Common myeloid progenitor, CD34-positive (primary cell): Measurements from ENCODE around the gene PAX5.

Source experiments
- CTCF ChIA-PET: fragments of 350-600 bp; sonication (Branson Sonifier 250); formaldehyde crosslinking; loops from one replicate; lab custom pipeline; 2021; ENCODE audit warnings: antibody characterized with exemption; lab: Charles Lee
- POLR2A ChIA-PET: fragments of 350-600 bp; sonication (Branson Sonifier 250); formaldehyde crosslinking; loops from one replicate; lab custom pipeline; 2021; ENCODE audit warnings: antibody characterized with exemption; lab: Charles Lee
- DNase-seq, 3 donors: peaks; one replicate each; pipeline versions ENCODE4 v3.0.0 to v3.0.0-alpha.2; 2013
- H3K27ac ChIP-seq, 2 experiments: 1 replicate in 1 of 2; 2 replicates in 1 of 2; pipeline ENCODE4 v1.7.0; 2013; ENCODE audit warnings: inconsistent platforms in 2 of 2, low read length in 2 of 2, mild to moderate bottlenecking in 2 of 2, low read depth in 1 of 2, moderate library complexity in 1 of 2; ENCODE audit not compliant: severe bottlenecking in 2 of 2, insufficient read depth in 1 of 2, poor library complexity in 1 of 2
- H3K27me3 ChIP-seq, 5 experiments: replicated peaks in 2 of 5; 1 replicate in 3 of 5; 2 replicates in 2 of 5; pipeline versions ENCODE4 v1.6.1 to v1.7.0; 2013; ENCODE audit warnings: low read length in 4 of 5, mild to moderate bottlenecking in 2 of 5, moderate library complexity in 2 of 5, inconsistent platforms in 1 of 5; ENCODE audit not compliant: insufficient read depth in 5 of 5, control insufficient read depth in 4 of 5
- H3K36me3 ChIP-seq, 4 experiments: 1 replicate in 2 of 4; 2 replicates in 2 of 4; pipeline versions ENCODE4 v1.6.1 to v1.7.0; 2013; ENCODE audit warnings: low read length in 3 of 4, control low read depth in 1 of 4, mild to moderate bottlenecking in 1 of 4; ENCODE audit not compliant: control insufficient read depth in 4 of 4, insufficient read depth in 4 of 4
- H3K4me1 ChIP-seq, 4 experiments: 1 replicate in 3 of 4; 2 replicates in 1 of 4; pipeline versions ENCODE4 v1.6.1 to v1.7.1; 2013; ENCODE audit warnings: low read length in 3 of 4, mild to moderate bottlenecking in 3 of 4, control low read depth in 1 of 4, inconsistent platforms in 1 of 4, moderate library complexity in 1 of 4; ENCODE audit not compliant: control insufficient read depth in 4 of 4, insufficient read depth in 4 of 4; ENCODE audit errors: control extremely low read depth in 1 of 4
- H3K4me3 ChIP-seq, 7 experiments: 1 replicate in 4 of 7; 2 replicates in 3 of 7; pipeline versions ENCODE4 v1.5.1 to v1.7.0; 2013; ENCODE audit warnings: mild to moderate bottlenecking in 7 of 7, low read length in 6 of 7, moderate library complexity in 6 of 7, inconsistent platforms in 2 of 7, low read depth in 2 of 7, control low read depth in 1 of 7; ENCODE audit not compliant: insufficient read depth in 4 of 7, control insufficient read depth in 1 of 7; ENCODE audit errors: extremely low read depth in 1 of 7
- H3K9me3 ChIP-seq, 5 experiments: 1 replicate in 4 of 5; 2 replicates in 1 of 5; pipeline versions ENCODE4 v1.6.1 to v1.7.1; 2013; ENCODE audit warnings: low read length in 4 of 5, mild to moderate bottlenecking in 2 of 5, inconsistent platforms in 1 of 5, low read depth in 1 of 5, moderate library complexity in 1 of 5; ENCODE audit not compliant: control insufficient read depth in 4 of 5, insufficient read depth in 2 of 5; ENCODE audit errors: control extremely low read depth in 1 of 5
- whole genome bisulfite sequencing: methylation state at CpG from one replicate; pipeline ENCODE4 v1.1.5; 2013; ENCODE audit not compliant: insufficient coverage; 5-methylcytosine and 5-hydroxymethylcytosine counted together

The PAX5 gene

GRCh38 chr9:36813154-36813553 is 220.9 kb downstream of the PAX5 start:
- POLR2A ChIA-PET: no interaction called here
- CTCF ChIA-PET: no interaction called here
- 99% methylated on average over 7 of the region's 10 CpGs for WGBS

GRCh38 chr9:36812556-36812955 is 221.5 kb downstream of the PAX5 start:
- Histone ChIP-seq H3K36me3 (no peaks in the 10 kb centered on the region), H3K4me3 (no peak overlapping the region), H3K4me1 (peaks cover 10 to 36% (median 19%) of the 10 kb centered on the region in 4 experiments), H3K27ac (no peak overlapping the region), H3K9me3 (peaks cover 0 to 3% (median 0%) of the 10 kb centered on the region in 5 experiments), H3K27me3 (no peaks in the 10 kb centered on the region)
- POLR2A ChIA-PET: no interaction called here
- DNase-seq: no peak
- CTCF ChIA-PET: interaction anchor here (1.6 kb wide), 1 partner anchor 8 kb away, joined by 3 read pairs; no protein-coding TSS in a partner anchor

More at GRCh38 chr9:36813154-36813553, 220.9 kb downstream of the PAX5 start:
- H3K27ac ChIP-seq: no peak overlapping the region
- no peak for DNase-seq
- H3K4me3 ChIP-seq: no peak overlapping the region
- H3K36me3 ChIP-seq: no peaks in the 10 kb centered on the region
- peaks cover 0 to 3% (median 0%) of the 10 kb centered on the region in 5 experiments for H3K9me3 ChIP-seq
- H3K4me1 ChIP-seq: peaks cover 7 to 30% (median 17%) of the 10 kb centered on the region in 4 experiments
- no peaks in the 10 kb centered on the region for H3K27me3 ChIP-seq

DNA sequence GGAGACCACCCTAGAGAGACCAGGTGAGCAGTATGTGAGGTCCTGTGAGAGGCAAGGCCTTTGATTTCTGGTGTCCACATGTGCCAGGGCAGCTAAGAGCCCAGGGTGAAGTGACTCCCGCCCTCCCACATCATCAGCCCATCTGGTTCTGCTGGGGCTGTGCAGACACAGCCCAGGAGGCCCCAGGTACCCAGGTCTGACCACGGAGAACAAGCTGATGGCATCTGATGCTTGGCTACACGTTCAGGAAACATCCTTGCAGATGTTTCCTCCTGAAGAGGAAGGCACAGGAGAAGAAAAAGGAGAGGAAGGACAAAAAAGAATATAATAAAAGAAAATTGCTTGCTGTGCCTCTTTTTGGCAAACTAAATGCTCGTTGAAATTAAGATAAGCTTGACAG is 225.8 kb downstream of the PAX5 start:
- 0% methylated on average over 3 of the region's 4 CpGs for WGBS
- Histone ChIP-seq H3K9me3 (peaks cover 0 to 3% (median 0%) of the 10 kb centered on the region in 5 experiments), H3K27me3 (no peaks in the 10 kb centered on the region), H3K4me1 (peaks cover 10 to 38% (median 28%) of the 10 kb centered on the region in 4 experiments), H3K36me3 (no peaks in the 10 kb centered on the region), H3K27ac (peak overlapping the region in 1 of 2 experiments; percentile 68), H3K4me3 (peak overlapping the region in 1 of 7 experiments; percentile 18)
- ChIA-PET CTCF (interaction anchor here (1.1 to 1.8 kb wide), 5 partner anchors 9 to 65 kb away, joined by 3 to 5 read pairs (median 5); no protein-coding TSS in a partner anchor), POLR2A (no interaction called here)
- DNase-seq: peak; percentile 81 to 98 (median 95)

DNA sequence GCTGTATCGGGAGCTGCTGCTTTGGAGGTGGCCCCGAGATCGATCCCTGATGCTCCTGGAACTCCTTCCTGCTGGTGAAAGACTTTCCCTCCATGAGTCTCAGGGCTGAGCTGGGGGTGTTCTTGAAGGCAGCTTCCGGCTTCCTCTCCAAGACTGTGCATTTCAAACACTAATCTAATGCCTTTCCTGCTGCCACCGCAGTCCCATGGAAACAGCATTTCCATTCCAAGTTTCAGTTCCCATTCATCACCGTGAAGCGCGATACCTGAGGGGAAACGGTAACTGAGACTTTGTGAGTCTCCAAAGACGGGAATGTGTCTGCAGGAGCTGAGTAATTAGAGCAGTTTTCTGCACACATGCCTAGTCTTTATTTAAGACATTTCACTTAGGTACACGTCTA is 230.1 kb downstream of the PAX5 start:
- WGBS: 40% methylated on average over 10 of the region's 11 CpGs
- Histone ChIP-seq H3K4me1 (peaks cover 7 to 26% (median 16%) of the 10 kb centered on the region in 4 experiments), H3K36me3 (no peaks in the 10 kb centered on the region), H3K27ac (no peak overlapping the region), H3K27me3 (no peaks in the 10 kb centered on the region), H3K9me3 (no peaks in the 10 kb centered on the region), H3K4me3 (peak overlapping the region in 1 of 7 experiments; percentile 8)
- POLR2A ChIA-PET: no interaction called here
- CTCF ChIA-PET: interaction anchor here (1.1 to 1.5 kb wide), 3 partner anchors 53 to 75 kb away, joined by 3 read pairs; no protein-coding TSS in a partner anchor
- DNase-seq: no peak

- POLR2A ChIA-PET: no interaction called here
- DNase-seq: no peak
- no peaks in the 10 kb centered on the region for H3K9me3 ChIP-seq
- H3K27me3 ChIP-seq: no peaks in the 10 kb centered on the region
- CTCF ChIA-PET: interaction anchor here (0.5 kb wide), 1 partner anchor 23 kb away, joined by 3 read pairs; no protein-coding TSS in a partner anchor
- H3K4me1 ChIP-seq: peaks cover 0 to 11% (median 6%) of the 10 kb centered on the region in 4 experiments
- no peaks in the 10 kb centered on the region for H3K36me3 ChIP-seq
- WGBS: 97% methylated on average over 7 of the region's 15 CpGs
- H3K27ac ChIP-seq: no peak overlapping the region
- H3K4me3 ChIP-seq: no peak overlapping the region
Measured at GRCh38 chr9:36802201-36802920, 231.7 kb downstream of the PAX5 start.

DNA sequence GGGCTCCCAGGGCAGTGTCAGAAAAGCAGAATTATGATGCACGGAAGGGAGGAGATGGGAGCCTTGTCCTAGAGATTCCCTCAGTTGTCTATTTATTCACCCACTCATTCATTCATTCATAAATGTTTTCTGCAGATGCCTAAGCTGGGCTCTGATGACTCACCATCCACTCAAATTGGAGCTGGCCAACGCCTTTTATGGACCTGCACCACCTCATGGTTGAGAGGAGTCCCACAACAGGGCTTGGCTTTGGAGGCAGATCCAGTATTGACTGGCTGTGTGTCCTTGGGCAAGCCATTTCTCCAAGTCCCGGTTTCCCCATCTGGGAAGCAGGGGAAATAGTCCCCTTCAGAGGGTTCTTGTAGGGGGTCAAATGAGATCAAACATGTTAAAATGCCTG is 233.6 kb downstream of the PAX5 start:
- POLR2A ChIA-PET: no interaction called here
- H3K27me3 ChIP-seq: no peaks in the 10 kb centered on the region

More for the DNA sequence above, 233.6 kb downstream of the PAX5 start:
- peaks cover 0 to 6% (median 0%) of the 10 kb centered on the region in 4 experiments for H3K4me1 ChIP-seq
- CTCF ChIA-PET: interaction anchor here (0.9 to 1.6 kb wide), 4 partner anchors 8 to 73 kb away, joined by 3 to 5 read pairs (median 4); no protein-coding TSS in a partner anchor
- H3K4me3 ChIP-seq: no peak overlapping the region
- H3K9me3 ChIP-seq: no peaks in the 10 kb centered on the region
- no peak for DNase-seq
- H3K27ac ChIP-seq: no peak overlapping the region
- H3K36me3 ChIP-seq: no peaks in the 10 kb centered on the region
- WGBS: 97% methylated on average over 3 of the region's 3 CpGs
